Stimulated activated CD4-positive, alpha-beta T cell treated with anti-CD3 and anti-CD28 coated beads, Interleukin-1b, Interleukin-23, amount 100 ng/mL, for 4 hours (primary cell): ENCODE data around the gene OPCML.

Experiments used
- DNase-seq, 2 donors: peaks; one replicate each; pipeline ENCODE4 v3.0.0-alpha.2; 2020; ENCODE audit warnings: low read depth in 2 of 2

OPCML gene

GRCh38 chr11:132983641-132983978 is 548.7 kb downstream of the OPCML start:
- DNase-seq: no peak

GRCh38 chr11:132982772-132983640 is 549.3 kb downstream of the OPCML start:
- no peak for DNase-seq

GRCh38 chr11:132981131-132981956 is 551.0 kb downstream of the OPCML start:
- DNase-seq: no peak

GRCh38 chr11:132980670-132981069 is 551.6 kb downstream of the OPCML start:
- no peak for DNase-seq

GRCh38 chr11:132977746-132978145 is 554.6 kb downstream of the OPCML start:
- no peak for DNase-seq

- no peak for DNase-seq
Observed at GRCh38 chr11:132977241-132977640, 555.1 kb downstream of the OPCML start.

GRCh38 chr11:132976115-132976514 is 556.2 kb downstream of the OPCML start:
- no peak for DNase-seq

GRCh38 chr11:132973686-132974085 is 558.6 kb downstream of the OPCML start:
- no peak for DNase-seq

GRCh38 chr11:132972565-132972964 is 559.7 kb downstream of the OPCML start:
- DNase-seq: no peak

GRCh38 chr11:132971351-132971750 is 561.0 kb downstream of the OPCML start:
- DNase-seq: no peak

GRCh38 chr11:132969892-132970291 is 562.4 kb downstream of the OPCML start:
- DNase-seq: no peak

GRCh38 chr11:132962041-132962440 is 570.3 kb downstream of the OPCML start:
- no peak for DNase-seq

- no peak for DNase-seq
Observed at GRCh38 chr11:132961453-132961852, 570.8 kb downstream of the OPCML start.

GRCh38 chr11:132960273-132961078 is 571.8 kb downstream of the OPCML start:
- no peak for DNase-seq

- DNase-seq: no peak
Observed at GRCh38 chr11:132959693-132960092, 572.6 kb downstream of the OPCML start.

GRCh38 chr11:132957881-132958280 is 574.4 kb downstream of the OPCML start:
- no peak for DNase-seq

GRCh38 chr11:132948252-132948651 is 584.0 kb downstream of the OPCML start:
- DNase-seq: no peak

GRCh38 chr11:132944569-132944944 is 587.7 kb downstream of the OPCML start:
- DNase-seq: no peak

GRCh38 chr11:132943706-132944568 is 588.4 kb downstream of the OPCML start:
- DNase-seq: no peak

- no peak for DNase-seq
Observed at GRCh38 chr11:132943357-132943705, 589.0 kb downstream of the OPCML start.

- DNase-seq: no peak
Observed at GRCh38 chr11:132942611-132943356, 589.5 kb downstream of the OPCML start.
